ENCODE data around the gene NAPB. TPM values are rescaled to one million over a fixed set of nuclear protein-coding genes. Genes with fewer than 3 reads are reported as not detected.
A peak's percentile ranks its signal among the peaks of the same experiment; 100 is the strongest.

Gene NAPB
- total RNA-seq, 1 donor from 2014 or later, result 15.1 TPM

DNA sequence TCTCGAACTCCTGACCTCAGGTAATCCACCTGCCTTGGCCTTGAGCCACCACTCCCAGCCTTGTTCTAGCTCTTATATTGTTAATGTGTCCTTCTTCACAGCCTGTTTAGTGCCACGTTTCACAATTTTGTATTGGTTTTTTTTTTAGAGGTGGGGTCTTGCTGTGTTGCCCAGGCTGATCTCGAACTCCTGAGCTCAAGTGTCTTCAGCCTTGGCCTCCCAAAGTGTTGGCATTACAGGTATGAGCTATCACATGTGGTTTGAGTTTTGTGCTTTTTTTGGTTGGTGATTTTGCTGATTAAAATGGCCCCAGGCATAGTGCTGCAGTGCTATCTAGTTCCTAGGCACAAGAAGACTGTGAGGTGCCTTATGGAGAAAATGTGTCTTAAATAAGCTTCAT lies 12.3 kb upstream of the NAPB start:
- H3K27me3 Mint-ChIP-seq, result no peaks in the 10 kb centered on the region
- H3K4me1 Mint-ChIP-seq (ENCODE audit: unreplicated experiment), result no peaks in the 10 kb centered on the region
- no peaks in the 10 kb centered on the region for H3K36me3 Mint-ChIP-seq
- no peak overlapping the region for H3K27ac Mint-ChIP-seq
- TF ChIP-seq, protein P1, sequence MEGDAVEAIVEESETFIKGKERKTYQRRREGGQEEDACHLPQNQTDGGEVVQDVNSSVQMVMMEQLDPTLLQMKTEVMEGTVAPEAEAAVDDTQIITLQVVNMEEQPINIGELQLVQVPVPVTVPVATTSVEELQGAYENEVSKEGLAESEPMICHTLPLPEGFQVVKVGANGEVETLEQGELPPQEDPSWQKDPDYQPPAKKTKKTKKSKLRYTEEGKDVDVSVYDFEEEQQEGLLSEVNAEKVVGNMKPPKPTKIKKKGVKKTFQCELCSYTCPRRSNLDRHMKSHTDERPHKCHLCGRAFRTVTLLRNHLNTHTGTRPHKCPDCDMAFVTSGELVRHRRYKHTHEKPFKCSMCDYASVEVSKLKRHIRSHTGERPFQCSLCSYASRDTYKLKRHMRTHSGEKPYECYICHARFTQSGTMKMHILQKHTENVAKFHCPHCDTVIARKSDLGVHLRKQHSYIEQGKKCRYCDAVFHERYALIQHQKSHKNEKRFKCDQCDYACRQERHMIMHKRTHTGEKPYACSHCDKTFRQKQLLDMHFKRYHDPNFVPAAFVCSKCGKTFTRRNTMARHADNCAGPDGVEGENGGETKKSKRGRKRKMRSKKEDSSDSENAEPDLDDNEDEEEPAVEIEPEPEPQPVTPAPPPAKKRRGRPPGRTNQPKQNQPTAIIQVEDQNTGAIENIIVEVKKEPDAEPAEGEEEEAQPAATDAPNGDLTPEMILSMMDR (conservative IDR thresholded peaks at IDR 0.05), result no peak
- no peaks in the 10 kb centered on the region for H3K9me3 Mint-ChIP-seq
- H3K4me3 Mint-ChIP-seq, result no peak overlapping the region
- no peak for DNase-seq (ENCODE audit: extremely low spot score, unreplicated experiment)

DNA sequence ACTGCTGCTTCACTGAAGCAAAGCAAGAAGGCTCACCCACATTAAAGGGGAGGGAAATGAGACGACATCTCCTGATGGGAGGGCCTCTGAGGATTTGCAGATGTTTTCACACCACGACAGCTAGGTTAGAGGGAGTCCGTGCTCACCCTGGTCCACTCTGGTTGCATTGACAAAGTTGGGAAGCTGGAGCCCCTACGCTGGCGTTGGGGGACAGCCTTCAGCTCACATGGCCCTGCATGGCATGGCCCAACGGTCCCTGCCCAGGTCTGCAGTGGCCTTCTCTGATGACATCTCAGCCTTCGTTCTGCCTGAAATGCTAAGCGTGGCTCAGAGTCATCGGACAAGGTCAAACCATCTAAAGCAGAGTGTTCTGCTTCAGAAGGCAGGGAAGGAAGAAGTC lies 3.8 kb upstream of the NAPB start:
- H3K4me1 Mint-ChIP-seq (ENCODE audit: unreplicated experiment), result peaks cover under 1% of the 10 kb centered on the region
- H3K36me3 Mint-ChIP-seq, result no peaks in the 10 kb centered on the region
- H3K27ac Mint-ChIP-seq, result no peak overlapping the region
- no peaks in the 10 kb centered on the region for H3K27me3 Mint-ChIP-seq
- H3K9me3 Mint-ChIP-seq, result no peaks in the 10 kb centered on the region
- no peak for DNase-seq (ENCODE audit: extremely low spot score, unreplicated experiment)
- no peak overlapping the region for H3K4me3 Mint-ChIP-seq
- TF ChIP-seq, protein P1 (conservative IDR thresholded peaks at IDR 0.05), result no peak

DNA sequence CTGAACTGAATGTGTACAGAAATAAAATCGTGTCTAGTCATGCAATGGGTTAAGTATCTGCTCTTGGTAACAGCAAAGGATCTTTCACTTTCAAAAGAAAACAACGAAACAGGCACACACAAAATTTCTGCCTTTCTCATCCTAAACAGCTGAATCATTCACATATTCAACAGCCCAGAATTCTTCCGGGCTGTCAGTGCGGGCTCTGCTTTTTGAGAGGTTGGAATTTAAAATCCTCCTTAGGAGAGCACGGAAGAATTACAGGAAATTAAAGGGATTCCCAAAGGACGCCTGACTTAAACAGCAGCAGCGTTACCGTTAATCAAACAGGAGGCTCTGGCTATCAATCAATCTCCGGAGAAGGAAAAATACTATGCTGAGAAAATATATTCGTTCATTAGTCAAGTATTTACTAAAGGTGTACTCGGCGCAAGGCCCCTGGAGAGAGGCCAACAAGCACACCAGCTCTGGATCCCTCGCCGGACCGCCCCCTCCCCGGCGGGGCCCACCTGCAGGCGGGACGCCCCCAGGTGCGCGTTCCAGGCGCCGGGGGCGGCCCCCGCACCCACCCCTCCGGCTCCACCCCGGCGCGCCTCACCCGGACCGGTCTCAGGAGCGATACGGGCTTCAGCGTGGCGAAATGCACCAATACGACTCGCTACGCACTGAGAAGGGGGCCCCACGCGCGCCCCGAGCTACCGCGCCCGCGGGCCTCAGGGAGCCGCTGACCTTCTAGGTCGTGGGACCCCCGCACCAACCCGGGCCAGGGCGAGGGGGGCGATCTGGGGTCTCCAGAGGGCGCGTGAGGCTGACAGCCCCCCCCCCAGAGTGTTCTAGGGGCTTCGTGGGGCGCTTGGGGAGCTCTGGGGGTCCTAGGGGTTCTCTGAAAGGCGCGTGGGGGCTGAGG lies 1.0 kb downstream of the NAPB start:
- Mint-ChIP-seq H3K4me1 (ENCODE audit: unreplicated experiment) (peaks cover 21% of the 10 kb centered on the region), H3K36me3 (peaks cover 4% of the 10 kb centered on the region), H3K9me3 (no peaks in the 10 kb centered on the region), H3K27me3 (no peaks in the 10 kb centered on the region), H3K27ac (peak overlapping the region; percentile 91), H3K4me3 (peak overlapping the region; percentile 85)
- DNase-seq (ENCODE audit: extremely low spot score, unreplicated experiment), result no peak
- TF ChIP-seq, protein P1 (conservative IDR thresholded peaks at IDR 0.05), result no peak

DNA sequence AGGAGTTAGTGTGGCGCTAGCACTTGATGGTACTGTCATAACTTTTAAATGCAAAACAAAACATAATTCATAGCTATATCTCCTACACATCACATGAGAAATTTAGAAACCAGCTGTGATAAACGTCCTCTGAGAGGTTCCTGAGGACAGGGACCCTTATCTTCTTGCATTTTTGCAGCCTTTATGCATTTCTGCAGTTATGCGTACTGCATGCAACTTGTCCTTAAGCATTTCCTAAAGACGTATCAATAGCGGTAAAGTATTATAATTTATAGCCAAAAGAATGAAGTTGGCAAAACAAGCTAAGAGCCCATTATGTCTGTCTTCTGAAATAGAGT lies 1.7 kb downstream of the NAPB start:
- Mint-ChIP-seq H3K4me3 (peak overlapping the region; percentile 85), H3K9me3 (no peaks in the 10 kb centered on the region), H3K4me1 (ENCODE audit: unreplicated experiment) (peaks cover 21% of the 10 kb centered on the region), H3K27me3 (no peaks in the 10 kb centered on the region), H3K36me3 (peaks cover 4% of the 10 kb centered on the region), H3K27ac (peak overlapping the region; percentile 91)
- DNase-seq (ENCODE audit: extremely low spot score, unreplicated experiment), result no peak
- TF ChIP-seq, protein P1 (conservative IDR thresholded peaks at IDR 0.05), result no peak

DNA sequence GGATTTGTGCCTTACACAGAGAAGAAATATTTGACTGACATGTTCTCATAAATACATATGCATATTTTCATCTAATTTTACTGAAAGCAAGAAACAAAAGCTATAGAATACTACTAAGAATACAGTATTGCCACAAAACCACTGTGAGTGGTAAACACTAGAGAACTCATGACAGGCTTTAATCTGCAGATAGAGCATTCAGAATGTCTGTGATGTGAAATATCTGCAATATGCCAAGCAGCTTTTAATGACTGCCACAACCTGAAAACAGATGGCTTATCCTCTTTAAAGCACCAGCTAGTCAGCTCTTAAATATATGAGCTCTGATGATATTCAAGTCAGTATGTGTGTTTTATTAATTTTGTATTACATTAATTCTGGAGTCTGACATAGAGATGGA lies 3.4 kb downstream of the NAPB start:
- H3K4me3 Mint-ChIP-seq, result no peak overlapping the region

More for the DNA sequence above, 3.4 kb downstream of the NAPB start:
- no peak for DNase-seq (ENCODE audit: extremely low spot score, unreplicated experiment)
- TF ChIP-seq, protein P1 (conservative IDR thresholded peaks at IDR 0.05), result no peak
- H3K9me3 Mint-ChIP-seq, result no peaks in the 10 kb centered on the region
- no peaks in the 10 kb centered on the region for H3K27me3 Mint-ChIP-seq
- H3K36me3 Mint-ChIP-seq, result peaks cover 4% of the 10 kb centered on the region
- no peak overlapping the region for H3K27ac Mint-ChIP-seq
- H3K4me1 Mint-ChIP-seq (ENCODE audit: unreplicated experiment), result peaks cover 21% of the 10 kb centered on the region

All from type B pancreatic cell (in vitro differentiated cells).